Caco-2 (cell line): ENCODE data around the gene RGSL1. TPM values are rescaled to one million over a fixed set of nuclear protein-coding genes. Genes with fewer than 3 reads are reported as not detected.

ENCODE experiments used
- BruUV-seq: library from RNA; stranded (reverse); fragments of 400-500 nt; replicated peaks from 2 replicates; lab custom pipeline; 2021; lab: Mats Ljungman, UMichigan
- CTCF ChIA-PET: fragments of 300-600 bp; sonication (Branson Sonifier 250); formaldehyde crosslinking; loops from one replicate; lab custom pipeline; 2022; ENCODE audit warnings: antibody characterized with exemption; lab: Charles Lee
- POLR2A ChIA-PET: fragments of 300-600 bp; sonication (Branson Sonifier 250); formaldehyde crosslinking; loops from one replicate; lab custom pipeline; 2022; ENCODE audit warnings: antibody characterized with exemption; lab: Charles Lee
- DNase-seq, 2 experiments: peaks; one replicate each; pipeline versions ENCODE4 v3.0.0 to v3.0.0-alpha.2; 2020 to 2022
- H3K27me3 ChIP-seq: replicated peaks from 2 replicates; pipeline ENCODE4 v1.6.0; 2011; ENCODE audit warnings: low read length; ENCODE audit not compliant: control insufficient read depth, insufficient read depth
- H3K36me3 ChIP-seq: 2 replicates; pipeline ENCODE4 v1.5.1; 2011; ENCODE audit warnings: low read length; ENCODE audit not compliant: control insufficient read depth, insufficient read depth
- H3K4me1 ChIP-seq: fragments of 250-450 bp; sonication (Bioruptor Pico); 2 replicates; pipeline ENCODE4 v1.5.1; 2020; ENCODE audit warnings: mild to moderate bottlenecking
- H3K4me3 ChIP-seq: 2 replicates; pipeline ENCODE4 v1.5.1; 2011; ENCODE audit warnings: low read depth, mild to moderate bottlenecking, control low read depth, low read length
- H3K9me3 ChIP-seq: fragments of 250-450 bp; sonication (Bioruptor Pico); 2 replicates; pipeline ENCODE4 v1.5.1; 2020; ENCODE audit warnings: mild to moderate bottlenecking, moderate library complexity
- H3K27ac Mint-ChIP-seq: one replicate; pipeline ENCODE4 v1.8.0; 2022; ENCODE audit warnings: mixed read lengths; ENCODE audit not compliant: unreplicated experiment
- H3K27me3 Mint-ChIP-seq: one replicate; pipeline ENCODE4 v1.8.0; 2022; ENCODE audit warnings: mixed read lengths; ENCODE audit not compliant: insufficient read depth, unreplicated experiment
- H3K36me3 Mint-ChIP-seq: one replicate; pipeline ENCODE4 v1.8.0; 2022; ENCODE audit warnings: mild to moderate bottlenecking, mixed read lengths; ENCODE audit not compliant: insufficient read depth, unreplicated experiment
- H3K4me1 Mint-ChIP-seq: one replicate; pipeline ENCODE4 v1.8.0; 2022; ENCODE audit warnings: low read depth, mixed read lengths; ENCODE audit not compliant: unreplicated experiment
- H3K4me3 Mint-ChIP-seq: one replicate; pipeline ENCODE4 v1.8.0; 2022; ENCODE audit warnings: mild to moderate bottlenecking, moderate library complexity, mixed read lengths; ENCODE audit not compliant: unreplicated experiment
- H3K9me3 Mint-ChIP-seq: one replicate; pipeline ENCODE4 v1.8.0; 2022; ENCODE audit warnings: mixed read lengths; ENCODE audit not compliant: unreplicated experiment
- CTCF ChIP-seq, 2 experiments: fragments of 200-600 bp in 1 of 2; IDR thresholded peaks; 1 replicate in 1 of 2; 2 replicates in 1 of 2; pipeline versions ENCODE4 v1.5.1 to v1.8.0; 2011 to 2022; ENCODE audit warnings: antibody characterized with exemption in 1 of 2, control low read depth in 1 of 2, inconsistent platforms in 1 of 2, low read depth in 1 of 2, low read length in 1 of 2, mild to moderate bottlenecking in 1 of 2, moderate library complexity in 1 of 2; ENCODE audit not compliant: insufficient read depth in 1 of 2, severe bottlenecking in 1 of 2, unreplicated experiment in 1 of 2
- intact Hi-C: fragments of 100-400 bp; cut with micrococcal nuclease; formaldehyde crosslinking; loops from one replicate; pipeline ENCODE4 v1.10.0; 2022; ENCODE audit not compliant: unreplicated experiment
- total RNA-seq: library from RNA; stranded (reverse); gene quantifications from 2 replicates; pipeline ENCODE4 v1.2.3, GENCODE V29; 2022

RGSL1 gene
- total RNA-seq, 1 experiment from 2014 or later = not detected

GRCh38 chr1:182453631-182454030, 3.7 kb downstream of the RGSL1 start:
- CTCF ChIA-PET = no interaction called here

GRCh38 chr1:182457844-182458243, 7.9 kb downstream of the RGSL1 start:
- Histone ChIP-seq H3K36me3 (no peaks in the 10 kb centered on the region), H3K4me1 (no peaks in the 10 kb centered on the region), H3K27me3 (no peaks in the 10 kb centered on the region), H3K9me3 (no peaks in the 10 kb centered on the region), H3K4me3 (no peak overlapping the region)
- Mint-ChIP-seq H3K4me3 (no peak overlapping the region), H3K27me3 (peaks cover 18% of the 10 kb centered on the region), H3K36me3 (no peaks in the 10 kb centered on the region), H3K4me1 (no peaks in the 10 kb centered on the region), H3K9me3 (no peaks in the 10 kb centered on the region), H3K27ac (no peak overlapping the region)
- DNase-seq = no peak
- intact Hi-C loops = no loop called here
- POLR2A ChIA-PET = no interaction called here
- no TSS peak for BruUV-seq
- no peak for TF ChIP-seq CTCF (IDR thresholded peaks at IDR 0.05; ENCODE audit: insufficient read depth in 1 of 2, low read depth in 1 of 2, low read length in 1 of 2, severe bottlenecking in 1 of 2, unreplicated experiment in 1 of 2)
- CTCF ChIA-PET = no interaction called here

More at GRCh38 chr1:182453631-182454030, 3.7 kb downstream of the RGSL1 start:
- no peak overlapping the region for H3K4me3 Mint-ChIP-seq
- H3K36me3 Mint-ChIP-seq = no peaks in the 10 kb centered on the region
- POLR2A ChIA-PET = no interaction called here
- peaks cover 18% of the 10 kb centered on the region for H3K27me3 Mint-ChIP-seq
- no peaks in the 10 kb centered on the region for H3K9me3 ChIP-seq
- no peaks in the 10 kb centered on the region for H3K4me1 Mint-ChIP-seq
- no peak overlapping the region for H3K27ac Mint-ChIP-seq
- BruUV-seq = no TSS peak
- no peak for TF ChIP-seq CTCF (IDR thresholded peaks at IDR 0.05; ENCODE audit: insufficient read depth in 1 of 2, low read depth in 1 of 2, low read length in 1 of 2, severe bottlenecking in 1 of 2, unreplicated experiment in 1 of 2)
- no peak overlapping the region for H3K4me3 ChIP-seq
- H3K9me3 Mint-ChIP-seq = no peaks in the 10 kb centered on the region
- intact Hi-C loops = no loop called here
- no peaks in the 10 kb centered on the region for H3K36me3 ChIP-seq
- H3K27me3 ChIP-seq = no peaks in the 10 kb centered on the region
- H3K4me1 ChIP-seq = no peaks in the 10 kb centered on the region
- DNase-seq = no peak

DNA sequence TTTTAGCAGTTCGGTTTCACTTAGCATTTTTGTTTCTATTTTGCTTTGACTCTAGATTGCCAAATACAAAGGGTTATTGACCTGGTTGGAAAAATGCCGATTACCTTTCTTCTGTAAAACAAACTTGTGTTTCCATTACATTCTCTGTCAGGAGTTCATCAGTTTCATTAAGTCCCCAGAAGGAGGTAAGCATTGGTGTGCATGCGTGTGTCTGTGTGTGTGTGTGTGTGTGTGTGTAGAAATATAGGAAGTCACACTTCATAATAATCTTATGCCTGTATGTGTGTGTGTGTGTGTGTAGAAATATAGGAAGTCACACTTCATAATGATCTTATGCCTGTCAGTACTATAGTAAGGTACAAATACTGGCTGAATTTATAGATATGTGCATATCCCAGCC, 10.0 kb downstream of the RGSL1 start:
- TF ChIP-seq CTCF (IDR thresholded peaks at IDR 0.05; ENCODE audit: insufficient read depth in 1 of 2, low read depth in 1 of 2, low read length in 1 of 2, severe bottlenecking in 1 of 2, unreplicated experiment in 1 of 2) = no peak
- H3K9me3 ChIP-seq = no peaks in the 10 kb centered on the region
- BruUV-seq = no TSS peak
- ChIA-PET CTCF (no interaction called here), POLR2A (no interaction called here)
- no peaks in the 10 kb centered on the region for H3K9me3 Mint-ChIP-seq
- no peak overlapping the region for H3K4me3 Mint-ChIP-seq
- H3K4me3 ChIP-seq = no peak overlapping the region
- no peaks in the 10 kb centered on the region for H3K4me1 ChIP-seq
- no peaks in the 10 kb centered on the region for H3K36me3 Mint-ChIP-seq
- no peaks in the 10 kb centered on the region for H3K4me1 Mint-ChIP-seq
- DNase-seq = no peak
- no peaks in the 10 kb centered on the region for H3K36me3 ChIP-seq
- H3K27me3 ChIP-seq = no peaks in the 10 kb centered on the region
- H3K27ac Mint-ChIP-seq = no peak overlapping the region
- intact Hi-C loops = no loop called here
- peaks cover 13% of the 10 kb centered on the region for H3K27me3 Mint-ChIP-seq
